OCI-LY7 (cell line): ENCODE measurements around the gene IP6K2. TPM values are rescaled to one million over a fixed set of nuclear protein-coding genes. Genes with fewer than 3 reads are reported as not detected.
A peak's percentile ranks its signal among the peaks of the same experiment; 100 is the strongest.

Experiments used
- BruUV-seq: library from RNA; stranded (reverse); fragments of 400-500 nt; replicated peaks from 2 replicates; lab custom pipeline; 2021; lab: Mats Ljungman, UMichigan
- CTCF ChIA-PET: fragments of 300-600 bp; sonication (Branson Sonifier 250); formaldehyde crosslinking; loops from one replicate; lab custom pipeline; 2022; ENCODE audit warnings: antibody characterized with exemption; ENCODE audit not compliant: unreplicated experiment; lab: Charles Lee
- POLR2A ChIA-PET: fragments of 300-600 bp; sonication (Branson Sonifier 250); formaldehyde crosslinking; loops from one replicate; lab custom pipeline; 2022; ENCODE audit warnings: antibody characterized with exemption; lab: Charles Lee
- DNase-seq: peaks from one replicate; pipeline ENCODE4 v3.0.0-alpha.2; 2015; ENCODE audit warnings: low spot score
- H2AFZ ChIP-seq: fragments of 200-600 bp; sonication (generic), shearing (Covaris generic); 2 replicates; pipeline ENCODE4 v1.6.1; 2014; ENCODE audit warnings: mild to moderate bottlenecking, antibody characterized with exemption, low read length, moderate library complexity
- H3K27ac ChIP-seq: fragments of 200-600 bp; sonication (generic); 2 replicates; pipeline ENCODE4 v1.5.1; 2014; ENCODE audit warnings: mixed run types, low read depth, mild to moderate bottlenecking, moderate library complexity, low read length, inconsistent platforms; ENCODE audit not compliant: poor library complexity, severe bottlenecking
- H3K36me3 ChIP-seq: fragments of 200-600 bp; sonication (generic); 2 replicates; pipeline ENCODE4 v1.6.1; 2014; ENCODE audit warnings: mild to moderate bottlenecking, antibody characterized with exemption, low read length, moderate library complexity, mixed read lengths; ENCODE audit not compliant: insufficient read depth
- H3K4me1 ChIP-seq: fragments of 200-600 bp; sonication (generic); 2 replicates; pipeline ENCODE4 v1.5.1; 2014; ENCODE audit warnings: mild to moderate bottlenecking, low read length; ENCODE audit not compliant: insufficient read depth, poor library complexity, severe bottlenecking
- H3K4me2 ChIP-seq: fragments of 200-600 bp; sonication (generic); 2 replicates; pipeline ENCODE4 v1.6.1; 2014; ENCODE audit warnings: mild to moderate bottlenecking, low read length
- H3K4me3 ChIP-seq: fragments of 200-600 bp; sonication (generic); 2 replicates; pipeline ENCODE4 v1.5.1; 2014; ENCODE audit warnings: mild to moderate bottlenecking, low read depth, low read length; ENCODE audit not compliant: poor library complexity, severe bottlenecking
- H3K79me2 ChIP-seq: fragments of 200-600 bp; sonication (generic); 2 replicates; pipeline ENCODE4 v1.6.1; 2016; ENCODE audit warnings: low read depth, mild to moderate bottlenecking, low read length, moderate library complexity, mixed read lengths; ENCODE audit not compliant: insufficient read depth
- H3K9me2 ChIP-seq: fragments of 200-600 bp; sonication (generic); 2 replicates; pipeline ENCODE4 v1.6.1; 2016; ENCODE audit warnings: mild to moderate bottlenecking, low read length, mixed read lengths; ENCODE audit not compliant: insufficient read depth
- H3K9me3 ChIP-seq: fragments of 200-600 bp; sonication (generic); 2 replicates; pipeline ENCODE4 v1.6.1; 2014; ENCODE audit warnings: mild to moderate bottlenecking, mixed run types, low read length, mixed read lengths
- H4K20me1 ChIP-seq: fragments of 200-600 bp; sonication (generic); 2 replicates; pipeline ENCODE4 v1.6.1; 2014; ENCODE audit warnings: mild to moderate bottlenecking, antibody characterized with exemption, low read length, moderate library complexity, mixed read lengths; ENCODE audit not compliant: insufficient read depth
- EZH2phosphoT487 ChIP-seq: fragments of 200-600 bp; sonication (generic); IDR thresholded peaks from 2 replicates; pipeline ENCODE4 v1.6.1; 2018; ENCODE audit warnings: low read depth, borderline replicate concordance, mild to moderate bottlenecking, mixed run types, antibody characterized with exemption, low read length, moderate library complexity, mixed read lengths
- intact Hi-C: fragments of 100-400 bp; cut with micrococcal nuclease; formaldehyde crosslinking; loops from one replicate; pipeline ENCODE4 v1.10.0; 2022; ENCODE audit not compliant: unreplicated experiment
- total RNA-seq, 2 experiments: library from RNA; depleted of rRNA in 1 of 2; stranded (reverse); fragments of >200 nt in 1 of 2; shearing (Covaris generic) in 1 of 2; gene quantifications; 2 replicates each; pipeline ENCODE4 v1.2.3, GENCODE V29; 2014 to 2022
- TF ChIP-seq, protein P1 (sequence below): fragments of 200-600 bp; sonication (generic); conservative IDR thresholded peaks from 2 replicates; pipeline ENCODE4 v1.5.1; 2014; ENCODE audit warnings: mild to moderate bottlenecking, antibody characterized with exemption, low read length, moderate library complexity, mixed read lengths

IP6K2 gene
- total RNA-seq, 2 experiments from 2014 or later, result 77.0 to 92.7 TPM

DNA sequence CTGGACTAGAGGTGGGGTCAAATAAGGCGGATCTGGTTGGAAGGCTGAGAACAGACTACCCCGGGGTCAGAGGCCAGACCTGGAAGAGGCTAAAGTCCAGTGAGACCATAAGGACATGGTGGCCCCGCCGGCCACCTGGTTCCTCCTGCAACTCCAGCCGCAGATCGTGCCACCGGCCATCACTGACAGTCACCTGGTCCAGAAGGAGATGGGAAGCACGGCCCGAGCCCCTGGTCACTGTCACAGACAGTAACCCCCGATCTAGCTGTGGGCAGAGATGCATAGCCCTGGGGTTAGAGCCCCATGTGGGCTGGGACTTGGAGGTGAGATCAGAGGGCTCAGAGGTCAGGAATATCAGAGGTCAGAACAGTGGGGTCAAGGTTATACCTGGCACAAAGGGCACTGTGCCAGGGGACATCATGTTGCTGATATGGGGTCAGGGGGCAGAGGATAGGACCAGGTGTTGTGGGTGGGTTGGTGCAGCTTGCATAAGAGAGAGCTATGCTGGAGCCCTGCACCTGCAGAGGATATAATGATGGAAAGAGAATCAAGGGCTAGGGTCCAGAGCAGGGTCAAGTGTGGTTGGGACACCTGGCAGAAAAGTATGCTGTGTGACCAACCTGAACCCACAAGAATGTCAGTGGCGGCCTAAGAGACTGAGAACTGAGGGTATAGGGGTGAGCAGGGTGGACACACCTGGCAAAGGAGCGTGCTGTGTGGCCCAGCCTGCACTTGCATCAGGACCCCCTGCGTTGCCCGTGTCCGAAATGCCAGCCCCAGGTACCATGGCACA, 63.9 kb downstream of the IP6K2 start:
- TF ChIP-seq, protein P1, sequence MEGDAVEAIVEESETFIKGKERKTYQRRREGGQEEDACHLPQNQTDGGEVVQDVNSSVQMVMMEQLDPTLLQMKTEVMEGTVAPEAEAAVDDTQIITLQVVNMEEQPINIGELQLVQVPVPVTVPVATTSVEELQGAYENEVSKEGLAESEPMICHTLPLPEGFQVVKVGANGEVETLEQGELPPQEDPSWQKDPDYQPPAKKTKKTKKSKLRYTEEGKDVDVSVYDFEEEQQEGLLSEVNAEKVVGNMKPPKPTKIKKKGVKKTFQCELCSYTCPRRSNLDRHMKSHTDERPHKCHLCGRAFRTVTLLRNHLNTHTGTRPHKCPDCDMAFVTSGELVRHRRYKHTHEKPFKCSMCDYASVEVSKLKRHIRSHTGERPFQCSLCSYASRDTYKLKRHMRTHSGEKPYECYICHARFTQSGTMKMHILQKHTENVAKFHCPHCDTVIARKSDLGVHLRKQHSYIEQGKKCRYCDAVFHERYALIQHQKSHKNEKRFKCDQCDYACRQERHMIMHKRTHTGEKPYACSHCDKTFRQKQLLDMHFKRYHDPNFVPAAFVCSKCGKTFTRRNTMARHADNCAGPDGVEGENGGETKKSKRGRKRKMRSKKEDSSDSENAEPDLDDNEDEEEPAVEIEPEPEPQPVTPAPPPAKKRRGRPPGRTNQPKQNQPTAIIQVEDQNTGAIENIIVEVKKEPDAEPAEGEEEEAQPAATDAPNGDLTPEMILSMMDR, result no peak
- no peak for TF ChIP-seq EZH2phosphoT487
- no peaks in the 10 kb centered on the region for H3K79me2 ChIP-seq
- no peak overlapping the region for H2AFZ ChIP-seq
- no peaks in the 10 kb centered on the region for H3K9me2 ChIP-seq
- no peak overlapping the region for H3K4me3 ChIP-seq
- no peaks in the 10 kb centered on the region for H4K20me1 ChIP-seq
- intact Hi-C loops, result no loop called here
- no peaks in the 10 kb centered on the region for H3K36me3 ChIP-seq
- no peak overlapping the region for H3K27ac ChIP-seq
- H3K4me1 ChIP-seq, result peaks cover 4% of the 10 kb centered on the region
- no peaks in the 10 kb centered on the region for H3K9me3 ChIP-seq
- ChIA-PET POLR2A (interaction anchor here (0.6 kb wide), 1 partner anchor 16 kb away, joined by 5 read pairs; no protein-coding TSS in a partner anchor), CTCF (no interaction called here)
- no peak overlapping the region for H3K4me2 ChIP-seq
- DNase-seq, result peak; percentile 28
- no TSS peak for BruUV-seq

DNA sequence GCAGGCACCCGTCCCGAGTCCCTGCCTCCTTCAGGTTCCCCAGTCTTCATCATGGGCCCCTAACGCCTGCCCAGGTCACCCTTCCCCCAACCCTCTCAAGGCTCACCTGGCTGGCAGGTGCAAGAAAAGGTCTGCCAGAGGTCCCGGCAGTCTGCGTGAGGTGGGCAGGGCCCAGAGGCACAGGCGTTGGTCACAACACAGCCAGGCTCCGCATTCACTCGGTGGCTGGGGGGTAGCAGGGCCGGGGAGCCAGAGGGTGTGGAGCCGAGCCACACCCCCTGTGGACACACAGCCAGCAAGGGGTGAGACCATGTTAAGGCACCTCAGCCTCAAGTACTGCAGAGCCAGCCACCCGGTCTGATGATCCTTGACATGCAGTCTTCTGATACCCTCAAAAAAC, 65.2 kb downstream of the IP6K2 start:
- H3K9me2 ChIP-seq, result no peaks in the 10 kb centered on the region
- TF ChIP-seq, protein P1, result no peak
- TF ChIP-seq EZH2phosphoT487, result no peak
- POLR2A ChIA-PET, result no interaction called here
- H4K20me1 ChIP-seq, result no peaks in the 10 kb centered on the region
- peaks cover 4% of the 10 kb centered on the region for H3K4me1 ChIP-seq
- H3K4me2 ChIP-seq, result no peak overlapping the region
- DNase-seq, result no peak
- H3K36me3 ChIP-seq, result no peaks in the 10 kb centered on the region
- H3K9me3 ChIP-seq, result no peaks in the 10 kb centered on the region
- H2AFZ ChIP-seq, result no peak overlapping the region
- BruUV-seq, result no TSS peak
- intact Hi-C loops, result no loop called here
- CTCF ChIA-PET, result no interaction called here
- no peaks in the 10 kb centered on the region for H3K79me2 ChIP-seq
- H3K27ac ChIP-seq, result no peak overlapping the region
- no peak overlapping the region for H3K4me3 ChIP-seq

DNA sequence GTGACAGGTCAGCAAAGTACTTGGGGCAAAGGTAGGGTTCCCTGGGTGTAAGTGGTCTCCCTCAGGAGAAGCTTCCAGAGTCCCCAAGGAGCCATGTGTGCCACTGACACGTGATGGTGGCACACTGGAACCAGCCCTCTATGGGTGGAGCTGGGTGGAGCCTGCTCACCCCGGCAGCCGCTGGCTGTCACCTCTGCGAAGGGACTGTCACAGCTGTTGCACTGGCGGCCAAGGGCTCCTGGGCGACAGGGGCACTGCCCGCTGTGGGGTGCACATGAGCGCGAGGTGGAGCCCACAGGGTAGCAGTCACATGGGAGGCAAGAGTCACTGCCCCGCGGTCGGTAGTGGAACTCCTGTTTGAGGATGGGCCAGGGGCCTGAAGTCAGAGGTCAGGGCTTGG, 66.3 kb downstream of the IP6K2 start:
- TF ChIP-seq, protein P1, result no peak
- TF ChIP-seq EZH2phosphoT487, result no peak
- POLR2A ChIA-PET, result no interaction called here
- Histone ChIP-seq H3K9me3 (no peaks in the 10 kb centered on the region), H3K9me2 (no peaks in the 10 kb centered on the region), H4K20me1 (no peaks in the 10 kb centered on the region), H3K4me2 (no peak overlapping the region), H3K4me1 (no peaks in the 10 kb centered on the region), H2AFZ (no peak overlapping the region), H3K36me3 (no peaks in the 10 kb centered on the region), H3K79me2 (no peaks in the 10 kb centered on the region), H3K27ac (no peak overlapping the region), H3K4me3 (no peak overlapping the region)
- intact Hi-C loops, result no loop called here
- CTCF ChIA-PET, result interaction anchor here (0.6 kb wide), 2 partner anchors 12 to 140 kb away, joined by 5 to 6 read pairs; no protein-coding TSS in a partner anchor
- BruUV-seq, result no TSS peak
- no peak for DNase-seq
